Pons (tissue), 1 donor: ENCODE measurements around the gene AP5M1.
"Not testable (repeated sequence)": the region's sequence is repeated elsewhere in the genome, so short reads cannot be mapped to it uniquely, and the experiment has no call there.

ENCODE experiments used
- DNase-seq: peaks from one replicate; pipeline ENCODE4 v3.0.0-alpha.2; 2016; ENCODE audit warnings: low spot score

AP5M1 gene

GRCh38 chr14:57268161-57269069, at the start of gene AP5M1, which contains the start of gene EXOC5:
Gene AP5M1 (plus strand): TSS chr14:57268971. CDS start chr14:57269315, 344 bp downstream.
Gene EXOC5 (minus strand): TSS chr14:57268905. CDS start chr14:57268648, 257 bp downstream.
- DNase-seq = peak; percentile 92

GRCh38 chr14:57221931-57222330, 46.8 kb upstream of the AP5M1 start:
- DNase-seq = no peak

GRCh38 chr14:57227083-57227482, 41.7 kb upstream of the AP5M1 start:
- DNase-seq = no peak

GRCh38 chr14:57228320-57228719, 40.5 kb upstream of the AP5M1 start:
- not testable (repeated sequence) for DNase-seq

- no peak for DNase-seq
These were observed 36.8 kb upstream of the AP5M1 start for GRCh38 chr14:57232006-57232405.

GRCh38 chr14:57240115-57240514, 28.7 kb upstream of the AP5M1 start:
- DNase-seq = not testable (repeated sequence)

- no peak for DNase-seq
These were observed 25.5 kb upstream of the AP5M1 start for GRCh38 chr14:57243320-57243719.

GRCh38 chr14:57244106-57244505, 24.7 kb upstream of the AP5M1 start:
- no peak for DNase-seq

- DNase-seq = no peak
These were observed 22.8 kb upstream of the AP5M1 start for GRCh38 chr14:57245941-57246340.

- DNase-seq = no peak
These were observed 21.7 kb upstream of the AP5M1 start for GRCh38 chr14:57246933-57247657.

- no peak for DNase-seq
These were observed 13.9 kb upstream of the AP5M1 start for GRCh38 chr14:57254884-57255283.

- not testable (repeated sequence) for DNase-seq
These were observed 10.6 kb upstream of the AP5M1 start for GRCh38 chr14:57258221-57258620.

- no peak for DNase-seq
These were observed 9.1 kb upstream of the AP5M1 start for GRCh38 chr14:57259672-57260071.

GRCh38 chr14:57261604-57262003, 7.2 kb upstream of the AP5M1 start:
- DNase-seq = no peak

GRCh38 chr14:57262117-57262516, 6.7 kb upstream of the AP5M1 start:
- DNase-seq = no peak

GRCh38 chr14:57266065-57266464, 2.7 kb upstream of the AP5M1 start:
- DNase-seq = peak; percentile 5

GRCh38 chr14:57273236-57273635, 4.5 kb downstream of the AP5M1 start:
- no peak for DNase-seq

GRCh38 chr14:57274551-57274950, 5.8 kb downstream of the AP5M1 start:
- no peak for DNase-seq

- no peak for DNase-seq
These were observed 6.4 kb downstream of the AP5M1 start for GRCh38 chr14:57275023-57275664.

- DNase-seq = no peak
These were observed 8.3 kb downstream of the AP5M1 start for GRCh38 chr14:57277062-57277461.

- no peak for DNase-seq
These were observed 19.0 kb downstream of the AP5M1 start for GRCh38 chr14:57287745-57288144.

- DNase-seq = no peak
These were observed 22.0 kb downstream of the AP5M1 start for GRCh38 chr14:57290751-57291150.
